ENCODE data around the gene RBM43. TPM values are rescaled to one million over a fixed set of nuclear protein-coding genes. Genes with fewer than 3 reads are reported as not detected.
"Not testable (repeated sequence)": the region's sequence is repeated elsewhere in the genome, so short reads cannot be mapped to it uniquely, and the experiment has no call there.

The RBM43 gene
- 10 to 100 TPM; 10.8 to 20.0 (median 17.6) TPM for polyA plus RNA-seq (ENCODE audit: insufficient read length in 4 of 4)

GRCh38 chr2:151261231-151261976 is at the start of gene RBM43:
TSS of gene RBM43 (minus strand) at chr2:151261863. CDS start at chr2:151261727, 136 bp downstream.
- DNase-seq (ENCODE audit: low read depth in 4 of 4, low spot score in 3 of 4), result peak; percentile 74 to 83 (median 76)

GRCh38 chr2:151310313-151310712 is 48.6 kb upstream of the RBM43 start:
- DNase-seq (ENCODE audit: low read depth in 4 of 4, low spot score in 3 of 4), result not testable (repeated sequence)

- no peak for DNase-seq (ENCODE audit: low read depth in 4 of 4, low spot score in 3 of 4)
Measured at GRCh38 chr2:151306621-151307020, 45.0 kb upstream of the RBM43 start.

- DNase-seq (ENCODE audit: low read depth in 4 of 4, low spot score in 3 of 4), result no peak
Measured at GRCh38 chr2:151305129-151305691, 43.5 kb upstream of the RBM43 start.

GRCh38 chr2:151302879-151303278 is 41.2 kb upstream of the RBM43 start:
- no peak for DNase-seq (ENCODE audit: low read depth in 4 of 4, low spot score in 3 of 4)

- no peak for DNase-seq (ENCODE audit: low read depth in 4 of 4, low spot score in 3 of 4)
Measured at GRCh38 chr2:151302404-151302803, 40.7 kb upstream of the RBM43 start.

- DNase-seq (ENCODE audit: low read depth in 4 of 4, low spot score in 3 of 4), result no peak
Measured at GRCh38 chr2:151299920-151300539, 38.4 kb upstream of the RBM43 start.

- no peak for DNase-seq (ENCODE audit: low read depth in 4 of 4, low spot score in 3 of 4)
Measured at GRCh38 chr2:151297882-151298281, 36.2 kb upstream of the RBM43 start.

- not testable (repeated sequence) for DNase-seq (ENCODE audit: low read depth in 4 of 4, low spot score in 3 of 4)
Measured at GRCh38 chr2:151295926-151296325, 34.3 kb upstream of the RBM43 start.

GRCh38 chr2:151292546-151292945 is 30.9 kb upstream of the RBM43 start:
- DNase-seq (ENCODE audit: low read depth in 4 of 4, low spot score in 3 of 4), result no peak

- DNase-seq (ENCODE audit: low read depth in 4 of 4, low spot score in 3 of 4), result no peak
Measured at GRCh38 chr2:151292141-151292540, 30.5 kb upstream of the RBM43 start.

GRCh38 chr2:151291224-151291623 is 29.6 kb upstream of the RBM43 start:
- no peak for DNase-seq (ENCODE audit: low read depth in 4 of 4, low spot score in 3 of 4)

- peak; percentile 20 to 53 (median 28) for DNase-seq (ENCODE audit: low read depth in 4 of 4, low spot score in 3 of 4)
Measured at GRCh38 chr2:151289972-151290866, 28.6 kb upstream of the RBM43 start.

GRCh38 chr2:151287513-151288250 is 26.0 kb upstream of the RBM43 start:
- no peak for DNase-seq (ENCODE audit: low read depth in 4 of 4, low spot score in 3 of 4)

GRCh38 chr2:151282401-151282800 is 20.7 kb upstream of the RBM43 start:
- DNase-seq (ENCODE audit: low read depth in 4 of 4, low spot score in 3 of 4), result no peak

- DNase-seq (ENCODE audit: low read depth in 4 of 4, low spot score in 3 of 4), result no peak
Measured at GRCh38 chr2:151280271-151280670, 18.6 kb upstream of the RBM43 start.

GRCh38 chr2:151278487-151278886 is 16.8 kb upstream of the RBM43 start:
- DNase-seq (ENCODE audit: low read depth in 4 of 4, low spot score in 3 of 4), result no peak

GRCh38 chr2:151277067-151277466 is 15.4 kb upstream of the RBM43 start:
- no peak for DNase-seq (ENCODE audit: low read depth in 4 of 4, low spot score in 3 of 4)

GRCh38 chr2:151275291-151275690 is 13.6 kb upstream of the RBM43 start:
- no peak for DNase-seq (ENCODE audit: low read depth in 4 of 4, low spot score in 3 of 4)

GRCh38 chr2:151271824-151272223 is 10.2 kb upstream of the RBM43 start:
- DNase-seq (ENCODE audit: low read depth in 4 of 4, low spot score in 3 of 4), result no peak

All from left renal pelvis (tissue), 4 donors.